GM12892 (cell line): ENCODE results near the gene SH3RF3.

Experiments
- POLR2A ChIP-seq: IDR thresholded peaks from 2 replicates; pipeline ENCODE4 v1.6.1; 2011; ENCODE audit warnings: low read depth, low read length, control low read depth
- TAF1 ChIP-seq: IDR thresholded peaks from 2 replicates; pipeline ENCODE4 v1.6.1; 2011; ENCODE audit warnings: low read depth, mild to moderate bottlenecking, control low read depth, low read length, borderline replicate concordance

DNA sequence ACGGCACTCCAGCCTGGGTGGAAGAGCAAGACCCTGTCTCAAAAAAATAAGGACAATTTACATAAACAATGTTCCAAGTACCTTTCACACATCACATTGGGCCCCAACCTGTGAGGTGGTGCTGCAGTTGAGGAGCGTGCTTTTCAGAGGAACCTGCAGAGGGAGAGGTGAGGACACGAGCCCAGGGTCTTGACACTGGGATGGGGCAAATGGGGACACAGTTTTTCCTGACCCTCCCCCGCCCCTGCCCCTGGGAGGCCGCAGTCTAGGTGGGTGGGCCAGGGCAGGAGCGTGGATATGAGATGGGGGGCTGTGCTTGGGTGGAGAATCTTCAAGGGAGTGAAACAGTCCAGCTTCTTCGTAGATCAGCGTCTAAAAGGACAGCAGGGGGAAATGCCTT, 371.9 kb downstream of the SH3RF3 start:
- TF ChIP-seq POLR2A (no peak), TAF1 (no peak)
